Activated CD8-positive, alpha-beta memory T cell treated with anti-CD3 and anti-CD28 coated beads, Interleukin-2, amount 50 U/mL, for 1 hour (primary cell): ENCODE data around the gene PNMA1.

Source experiments
- DNase-seq: peaks from one replicate; pipeline ENCODE4 v3.0.0-alpha.2; 2020; ENCODE audit errors: extremely low read depth

PNMA1 gene

GRCh38 chr14:73750531-73750901 lies 36.3 kb upstream of the PNMA1 start:
- DNase-seq, result no peak

GRCh38 chr14:73749706-73750530 lies 35.7 kb upstream of the PNMA1 start:
- DNase-seq, result no peak

DNA sequence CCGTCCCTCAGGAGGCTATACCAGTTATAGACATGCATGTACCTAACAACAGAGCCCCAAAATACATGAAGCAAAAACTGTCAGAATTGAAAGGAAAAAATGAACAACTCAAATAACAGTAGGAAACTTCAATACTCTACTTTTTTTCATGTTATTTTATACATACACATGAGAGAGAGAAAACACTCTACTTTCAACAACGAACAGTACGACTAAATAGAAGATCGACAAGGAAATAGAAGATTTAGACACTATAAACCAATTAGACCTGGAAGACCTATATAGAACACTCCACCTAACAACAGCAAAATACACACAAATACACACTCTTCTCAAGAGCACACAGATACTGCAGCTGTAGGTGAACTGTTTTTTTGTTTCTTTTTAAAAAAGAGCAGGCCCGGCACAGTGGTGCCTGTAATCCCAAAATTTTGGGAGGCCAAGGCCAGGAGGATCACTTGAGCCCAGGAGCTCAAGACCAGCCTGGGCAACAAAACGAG lies 34.7 kb upstream of the PNMA1 start:
- DNase-seq, result no peak

GRCh38 chr14:73747379-73748211 lies 33.4 kb upstream of the PNMA1 start:
- no peak for DNase-seq

DNA sequence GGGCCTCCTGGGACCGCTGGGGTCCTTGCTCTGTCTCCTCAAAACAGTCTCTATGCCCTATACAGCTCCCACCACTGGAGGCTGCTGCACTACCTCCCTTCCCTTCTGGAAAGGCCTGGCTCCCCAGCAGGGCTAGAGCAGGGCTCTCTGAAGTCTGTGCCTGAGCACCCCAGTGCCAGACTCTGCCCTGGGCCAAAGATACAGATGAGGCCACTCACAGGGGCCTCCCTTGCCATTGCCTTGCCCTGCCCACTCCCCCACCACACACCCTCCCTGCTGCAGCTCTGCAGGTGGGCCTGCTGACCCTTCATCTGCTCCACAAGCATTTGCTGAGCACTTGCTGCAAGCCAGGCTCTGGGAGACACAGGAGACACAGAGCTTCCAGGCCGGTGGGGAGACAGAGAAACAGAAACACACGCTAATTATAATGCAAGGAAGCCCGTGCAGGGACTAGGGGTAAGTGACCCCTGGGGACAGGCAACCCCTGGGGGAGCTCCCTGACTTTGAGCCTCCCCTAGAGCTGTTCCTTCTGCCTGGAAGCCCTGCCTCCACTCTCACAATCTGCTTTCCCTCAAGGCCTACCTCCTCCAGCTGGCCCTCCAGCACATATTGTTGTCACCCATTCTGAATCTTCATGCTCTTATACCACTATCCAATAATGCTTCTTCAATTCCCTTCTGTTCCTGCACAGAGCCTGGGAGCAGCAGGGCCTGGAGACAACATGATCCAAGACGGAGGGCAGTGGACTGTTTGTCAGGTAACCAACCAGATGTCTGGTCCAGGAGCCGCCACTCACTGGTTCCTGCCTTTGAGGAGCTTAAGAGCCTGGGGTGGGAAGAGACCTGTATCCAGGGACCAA lies 32.6 kb upstream of the PNMA1 start:
- DNase-seq, result no peak

DNA sequence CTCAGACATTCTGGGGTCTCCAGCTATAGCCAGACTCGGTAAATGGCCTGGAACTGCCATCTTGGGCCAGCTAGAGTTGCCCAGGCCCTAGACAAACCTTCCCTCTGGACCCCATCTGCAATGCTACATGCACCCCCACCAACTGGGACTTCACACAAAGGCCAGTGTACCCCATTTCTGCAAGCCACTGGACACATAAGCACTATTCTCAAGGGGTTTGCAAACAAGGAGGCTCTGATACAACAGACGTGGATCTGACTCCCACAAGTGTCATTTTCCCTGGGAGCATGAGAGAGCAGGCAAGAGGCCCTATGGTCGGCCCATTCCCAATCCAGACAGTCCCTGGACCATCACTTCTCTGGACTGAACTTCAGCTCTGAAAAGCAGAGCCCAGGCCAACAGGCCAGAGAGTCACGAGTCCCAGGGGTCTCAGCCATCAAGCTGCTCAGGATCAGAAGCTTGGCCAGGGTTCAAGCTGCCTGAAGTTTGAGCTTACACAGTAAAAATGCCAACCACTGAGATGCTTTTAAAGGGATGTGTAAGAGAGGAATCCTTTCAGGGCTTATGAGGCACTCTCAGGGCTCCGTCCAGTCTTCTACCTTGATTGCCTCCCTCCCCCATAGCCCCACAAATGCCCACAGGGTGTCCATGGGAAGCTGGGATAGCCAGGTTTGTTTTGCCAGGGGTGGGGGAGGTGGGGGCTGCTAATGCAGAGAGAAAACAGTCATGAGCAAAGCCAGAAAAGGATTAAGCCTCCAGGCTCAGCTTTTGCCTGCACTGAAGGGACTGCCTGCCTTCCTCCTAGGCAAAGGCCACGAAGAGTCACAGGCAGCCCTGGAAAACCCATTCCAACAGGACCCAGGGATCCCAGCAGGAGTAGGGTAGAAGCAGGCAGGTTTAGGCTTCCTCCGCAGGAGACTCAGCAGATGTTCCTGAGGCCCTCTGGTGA lies 31.7 kb upstream of the PNMA1 start:
- DNase-seq, result no peak

GRCh38 chr14:73744874-73745529 lies 30.8 kb upstream of the PNMA1 start:
- DNase-seq, result no peak

DNA sequence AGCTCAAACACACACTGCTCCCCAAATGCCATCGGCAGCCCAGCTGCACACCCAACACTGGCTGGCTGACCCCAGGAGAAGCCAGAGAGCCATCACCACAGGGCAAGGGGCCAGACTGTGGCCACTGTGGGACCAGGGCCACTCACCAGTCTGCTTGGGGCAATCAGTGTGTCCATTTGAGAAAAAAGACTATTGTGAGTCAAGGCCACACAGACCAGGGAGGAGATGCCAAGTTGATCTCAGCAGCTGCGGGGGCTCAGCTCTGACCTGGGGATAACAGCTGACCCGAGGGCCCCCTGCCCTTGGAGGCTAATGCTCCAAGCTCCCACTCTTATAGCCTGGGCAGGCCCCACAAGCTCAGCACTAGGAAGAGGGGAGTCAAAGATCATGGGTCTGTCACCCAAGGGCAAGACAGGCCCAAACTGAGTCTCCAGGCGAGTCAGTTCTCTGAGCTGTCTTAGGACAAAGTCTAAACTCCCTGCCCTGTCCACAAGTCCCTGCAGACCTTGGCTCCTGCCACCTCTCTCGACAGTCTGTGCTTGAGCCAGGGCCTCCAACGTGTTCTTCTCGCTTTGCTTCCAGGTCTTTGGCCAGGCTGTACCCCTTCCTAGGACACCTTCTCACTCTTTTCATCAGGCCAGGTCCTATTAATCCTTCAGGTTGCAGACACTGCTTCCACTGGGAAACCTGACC lies 30.1 kb upstream of the PNMA1 start:
- DNase-seq, result no peak

- DNase-seq, result no peak
These were observed 29.3 kb upstream of the PNMA1 start for GRCh38 chr14:73743431-73743931.

DNA sequence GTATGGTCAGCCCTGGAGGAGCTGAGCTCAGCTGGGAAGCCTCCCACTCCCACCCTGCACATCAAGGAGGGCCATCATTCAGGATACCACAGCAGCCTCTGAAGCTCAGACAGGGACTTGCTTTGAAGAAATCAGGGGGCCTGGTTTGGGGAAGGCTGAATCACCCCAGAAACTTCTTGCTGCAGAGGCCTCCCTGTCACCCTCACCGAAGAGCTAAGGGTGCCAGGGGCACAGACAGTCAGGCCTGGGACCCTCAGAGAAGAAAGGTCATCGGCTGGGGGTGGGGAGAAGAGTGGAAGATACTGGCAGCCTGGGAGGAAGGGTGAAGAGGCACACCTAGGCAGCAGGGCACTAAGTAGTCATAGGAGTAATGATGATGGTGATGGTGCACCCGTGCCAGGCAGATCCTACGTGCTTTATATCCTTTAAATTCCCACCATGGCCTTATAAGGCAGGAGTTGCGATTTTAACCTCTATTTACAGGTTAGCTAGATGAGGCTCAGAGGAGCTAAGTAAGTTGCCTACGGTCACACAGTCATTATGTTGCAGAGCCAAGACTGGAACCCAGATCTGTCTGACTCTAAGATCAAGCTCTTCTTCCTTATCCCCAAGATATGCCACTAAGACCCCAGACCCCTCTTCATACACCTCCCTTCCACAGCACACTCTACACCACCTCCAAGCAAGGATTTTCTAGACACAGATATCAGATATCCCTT lies 28.5 kb upstream of the PNMA1 start:
- no peak for DNase-seq

DNA sequence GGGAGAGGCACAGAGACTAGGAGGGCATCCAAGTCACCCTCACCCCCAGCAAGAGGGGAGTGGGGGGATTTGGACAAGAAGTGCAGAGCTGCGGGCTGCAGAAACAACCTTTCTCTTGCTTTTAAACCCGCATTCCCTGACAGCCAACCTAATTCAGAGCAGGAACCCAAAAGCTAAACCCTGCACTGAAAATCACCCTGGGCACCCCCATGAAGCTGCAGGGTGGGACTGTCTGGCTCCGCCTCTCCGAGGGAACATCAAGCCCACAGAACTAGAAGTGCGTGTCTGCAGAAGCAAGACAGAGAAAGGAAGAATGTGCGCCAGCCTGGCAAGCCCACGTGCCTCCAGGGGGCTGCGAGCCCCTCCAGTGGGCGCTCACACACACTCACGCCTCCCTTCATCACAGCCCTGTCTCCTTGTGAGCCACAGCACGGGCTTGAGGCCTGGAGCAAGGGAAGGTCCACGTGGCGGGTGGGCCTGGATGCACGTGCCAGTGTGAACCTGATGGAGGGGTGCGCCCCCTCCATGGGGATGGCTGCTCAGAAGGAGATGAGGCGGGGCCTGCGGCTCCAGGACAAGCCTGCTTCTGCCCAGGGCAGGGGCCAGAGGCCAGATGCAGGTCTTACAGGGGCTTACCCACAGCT lies 27.8 kb upstream of the PNMA1 start:
- DNase-seq, result no peak

GRCh38 chr14:73741386-73741875 lies 27.2 kb upstream of the PNMA1 start:
- no peak for DNase-seq

DNA sequence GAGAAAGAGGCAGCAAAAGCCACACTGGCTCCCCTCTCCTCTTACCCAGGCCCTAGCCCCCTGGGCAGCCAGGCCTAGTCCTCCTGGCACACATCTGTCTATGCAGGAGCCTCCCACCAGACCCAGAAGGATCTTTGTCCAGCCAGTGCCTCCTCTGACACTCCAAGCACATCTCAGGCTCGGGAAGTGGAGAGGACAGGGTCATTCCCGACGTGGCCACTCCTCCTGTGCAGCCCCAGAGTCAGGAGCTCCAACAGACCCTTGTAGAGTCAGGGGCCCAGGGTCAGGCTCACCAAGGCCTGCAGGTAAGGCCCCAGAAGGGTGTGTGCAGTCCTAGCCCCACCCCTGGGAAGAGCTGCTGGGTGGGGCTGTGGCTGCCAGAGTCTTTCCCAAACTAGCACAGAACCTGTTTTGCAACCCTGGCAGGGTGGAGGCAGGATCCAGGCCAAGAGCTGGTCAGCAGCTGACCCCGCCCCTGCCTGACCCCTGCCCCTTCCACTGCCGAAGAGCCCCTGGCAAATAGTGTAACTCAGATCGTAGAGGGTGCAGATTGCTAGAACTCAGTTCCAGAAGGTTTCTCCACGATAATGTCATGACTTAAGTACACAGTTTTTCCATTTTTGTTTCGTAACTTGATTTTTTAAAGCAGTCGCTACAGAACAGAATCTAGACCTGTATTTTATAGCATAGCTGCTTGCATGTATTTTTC lies 26.6 kb upstream of the PNMA1 start:
- no peak for DNase-seq

DNA sequence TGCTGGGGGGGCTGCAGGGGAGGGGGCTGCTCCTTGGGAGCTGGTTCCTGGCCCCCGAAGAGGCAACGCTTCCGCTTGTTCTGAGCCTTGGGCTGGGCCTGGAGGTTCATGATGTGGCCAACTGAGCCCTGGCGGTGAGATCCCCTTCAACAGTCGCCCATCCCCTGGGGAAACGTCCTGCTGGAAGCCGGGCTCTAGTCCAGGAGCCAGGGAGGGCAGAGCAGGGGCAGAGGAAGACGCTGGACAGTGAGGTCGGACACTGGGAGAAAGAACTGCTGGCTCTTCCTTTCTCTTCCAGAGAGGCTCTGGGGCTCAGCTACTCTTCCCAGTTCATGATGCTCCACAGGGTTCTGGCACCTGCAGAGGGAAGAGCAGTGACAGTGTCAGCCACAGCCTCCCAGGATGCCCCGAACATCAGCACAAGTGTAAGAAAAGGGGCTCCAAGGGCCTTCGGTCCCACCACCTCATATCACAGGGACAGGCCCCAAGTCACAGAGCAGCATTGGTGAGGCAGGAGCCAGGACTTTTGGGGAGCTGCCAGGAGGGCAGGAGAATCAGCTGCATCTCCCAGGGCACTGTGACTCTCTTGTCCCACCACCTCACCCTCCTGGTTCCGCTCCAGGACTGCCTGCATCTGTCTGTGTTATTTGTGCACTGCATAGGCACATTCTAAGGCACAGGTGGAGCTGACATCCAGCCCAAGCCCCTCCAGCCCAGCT lies 25.9 kb upstream of the PNMA1 start:
- DNase-seq, result no peak

- DNase-seq, result no peak
These were observed 25.2 kb upstream of the PNMA1 start for GRCh38 chr14:73739174-73739898.

DNA sequence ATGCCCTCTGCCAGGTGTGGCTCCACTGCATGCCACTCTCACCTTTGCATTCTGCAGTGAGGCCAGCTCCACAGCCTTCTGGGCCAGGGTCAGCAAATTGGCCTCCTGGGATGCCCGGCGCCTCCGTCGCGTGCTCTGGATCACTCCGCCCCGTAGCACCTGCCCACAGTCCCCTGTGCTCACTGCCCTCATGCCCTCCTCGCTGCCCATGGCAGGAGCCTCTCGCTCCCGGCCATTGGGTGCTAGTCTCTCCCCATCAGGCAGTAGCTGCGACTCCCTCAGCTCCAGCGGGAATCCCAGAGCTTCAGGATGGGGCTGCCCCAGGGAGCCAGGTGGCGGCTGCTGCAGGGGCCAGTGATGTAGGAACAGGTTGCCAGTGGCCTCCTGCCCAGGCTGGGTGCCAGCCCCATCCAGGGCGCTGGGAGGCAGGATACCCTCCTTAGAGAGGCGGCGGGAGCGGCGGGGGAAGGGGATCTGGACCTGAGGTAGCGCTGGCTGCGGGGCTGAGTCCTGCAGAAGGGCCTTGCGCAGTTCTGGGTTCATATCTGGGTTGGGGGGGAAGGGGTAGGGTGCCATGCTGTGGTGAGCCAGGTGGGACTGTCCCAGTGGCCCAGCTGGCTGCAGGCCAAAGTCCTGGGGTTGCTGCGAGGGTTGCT lies 24.5 kb upstream of the PNMA1 start:
- DNase-seq, result no peak
